Eye (tissue), 1 donor: Measurements from ENCODE around the gene GNPTG.
"Not testable (repeated sequence)": the region's sequence is repeated elsewhere in the genome, so short reads cannot be mapped to it uniquely, and the experiment has no call there.

Source experiments
- DNase-seq: peaks from one replicate; pipeline ENCODE4 v3.0.0-alpha.2; 2015

GNPTG gene

GRCh38 chr16:1320097-1320496 is 31.6 kb upstream of the GNPTG start:
- no peak for DNase-seq

- DNase-seq = no peak
Measured at GRCh38 chr16:1320658-1321240, 31.0 kb upstream of the GNPTG start.

- no peak for DNase-seq
Measured at GRCh38 chr16:1322407-1322806, 29.3 kb upstream of the GNPTG start.

DNA sequence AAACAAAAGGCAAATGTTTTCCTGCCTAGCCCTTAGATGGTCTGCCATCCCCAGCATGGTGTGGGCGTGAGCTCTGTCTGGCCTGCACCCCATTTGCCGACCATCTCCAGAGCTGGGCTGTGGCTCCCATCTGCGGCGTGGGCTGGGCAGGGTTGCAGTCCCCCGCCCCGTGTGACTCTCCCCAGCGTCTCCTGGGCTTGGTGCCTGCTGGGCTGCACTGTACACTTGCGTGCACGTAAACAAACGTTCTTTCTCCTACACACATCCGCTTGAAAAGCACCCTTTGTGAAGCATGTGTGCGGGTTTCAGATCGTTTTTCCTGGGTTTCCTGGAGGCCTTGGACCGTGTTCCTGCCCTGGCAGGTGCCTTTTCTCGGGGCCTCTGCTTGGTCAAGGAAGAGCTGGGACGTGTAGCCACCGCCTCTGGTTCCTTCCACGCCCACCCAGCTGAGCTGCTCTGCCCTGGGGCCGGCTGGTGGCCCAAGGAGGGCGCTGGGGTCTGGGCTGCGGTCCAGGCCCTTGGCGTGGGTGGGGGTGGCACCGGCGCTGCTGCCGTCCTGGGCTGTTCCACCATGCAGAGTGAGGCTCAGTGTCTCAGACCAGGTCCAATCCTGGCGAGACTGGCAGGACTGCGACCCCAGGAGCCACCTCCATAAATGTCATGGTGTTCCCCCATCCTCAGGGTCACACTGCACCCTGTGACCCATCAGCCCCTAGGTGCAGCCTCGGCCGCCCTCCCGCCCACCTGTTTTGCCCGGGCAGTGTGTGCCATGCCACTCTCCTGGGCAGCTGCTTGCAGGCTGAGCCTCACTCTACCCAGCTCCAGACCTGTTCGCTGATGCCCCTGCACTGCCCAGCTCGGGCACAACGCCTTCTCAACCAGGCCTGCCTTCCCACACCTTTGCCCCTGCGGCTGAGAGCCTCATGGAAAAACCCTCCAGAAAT is 28.2 kb upstream of the GNPTG start:
- DNase-seq = no peak

DNA sequence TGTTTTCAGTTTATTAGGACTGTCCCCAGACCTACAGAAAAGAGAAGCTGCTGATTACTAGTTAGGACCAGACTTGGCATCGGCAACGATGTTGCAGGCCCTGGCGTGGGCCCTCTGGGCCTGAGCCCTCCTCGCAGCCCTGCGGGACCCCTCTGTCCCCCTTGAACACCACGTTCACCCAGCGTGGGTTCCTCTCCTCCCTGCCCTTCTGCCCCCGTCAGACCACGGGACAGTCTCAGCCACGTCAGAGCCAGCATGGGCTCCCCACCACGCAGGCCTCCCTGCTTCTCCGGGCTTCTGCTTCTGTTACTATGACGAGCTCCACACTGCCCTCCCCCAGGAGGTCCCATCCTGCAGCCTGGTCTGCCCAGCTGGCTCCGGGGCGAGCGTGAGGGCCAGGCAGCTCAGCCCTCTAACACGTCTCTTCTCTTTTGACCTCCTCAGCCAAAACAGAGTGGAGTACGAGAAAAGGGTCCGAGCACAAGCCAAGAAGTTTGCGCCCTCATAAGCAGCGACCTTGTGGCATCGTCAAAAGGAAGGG is 27.4 kb upstream of the GNPTG start:
- DNase-seq = no peak

DNA sequence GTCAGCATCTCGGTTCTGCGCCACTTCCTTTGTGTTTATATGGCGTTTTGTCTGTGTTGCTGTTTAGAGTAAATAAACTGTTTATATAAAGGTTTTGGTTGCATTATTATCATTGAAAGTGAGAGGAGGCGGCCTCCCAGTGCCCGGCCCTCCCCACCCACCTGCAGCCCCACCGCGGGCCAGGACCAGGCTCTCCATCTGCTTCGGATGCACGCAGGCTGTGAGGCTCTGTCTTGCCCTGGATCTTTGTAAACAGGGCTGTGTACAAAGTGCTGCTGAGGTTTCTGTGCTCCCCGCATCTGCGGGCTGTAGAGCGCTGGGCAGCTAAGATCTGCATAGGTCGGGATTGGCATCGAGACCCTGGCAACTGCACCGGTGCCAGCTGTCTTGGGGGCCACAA is 26.5 kb upstream of the GNPTG start:
- DNase-seq = no peak

DNA sequence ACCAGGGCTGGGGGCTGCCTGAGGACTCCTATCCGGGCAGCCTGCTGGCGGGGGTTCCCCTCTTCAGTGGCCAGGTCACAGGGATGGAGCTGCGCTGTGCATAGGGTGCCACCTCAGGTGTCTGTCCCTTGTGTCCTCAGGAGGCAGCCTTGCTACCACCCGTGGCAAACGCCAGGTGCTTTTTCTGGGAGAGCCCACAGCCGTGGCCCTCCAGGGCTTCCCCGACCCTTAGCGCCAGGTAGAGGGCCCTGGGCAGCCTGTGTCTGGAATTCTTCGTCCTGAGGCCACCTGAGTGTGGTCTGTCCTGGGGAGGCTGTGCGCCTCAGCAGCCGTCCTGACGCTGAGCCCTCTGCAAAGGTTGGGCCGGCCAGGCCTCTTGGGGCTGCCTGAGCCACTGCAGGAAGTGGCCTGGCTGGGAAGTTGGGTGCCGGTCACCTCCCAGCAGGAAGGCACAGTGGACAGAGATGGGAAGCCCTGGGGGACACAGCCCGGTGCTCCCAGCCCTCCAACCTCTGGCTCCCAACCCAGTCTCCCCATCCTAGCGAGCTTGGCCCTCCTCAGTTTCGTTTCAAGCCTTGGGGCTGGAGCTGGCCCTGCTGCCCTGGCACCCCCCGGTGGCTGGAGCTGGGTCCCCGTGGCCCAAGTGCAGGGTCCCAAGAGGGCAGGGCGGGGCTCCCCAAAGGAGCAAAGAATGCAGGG is 25.9 kb upstream of the GNPTG start:
- no peak for DNase-seq

DNA sequence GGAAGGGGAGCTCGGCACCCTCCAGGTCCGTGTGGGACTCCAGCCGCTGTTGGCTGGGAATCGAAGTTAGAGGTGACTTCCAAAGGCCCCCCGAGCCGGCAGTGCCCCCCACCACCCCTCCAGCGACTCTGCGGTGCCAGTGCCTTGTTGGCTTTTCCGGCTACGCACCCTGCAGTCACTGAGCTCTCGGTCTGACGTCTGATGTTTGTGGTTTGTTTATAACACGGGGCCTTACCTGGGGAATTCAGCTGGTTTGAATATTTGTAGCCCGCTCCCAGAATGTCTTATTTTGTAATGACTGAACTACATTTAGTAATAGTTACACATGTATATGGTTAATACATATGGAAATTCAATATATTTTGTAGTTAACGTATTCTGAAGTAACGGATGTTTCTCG is 25.3 kb upstream of the GNPTG start:
- DNase-seq = no peak

GRCh38 chr16:1326946-1327618 is 24.6 kb upstream of the GNPTG start:
- DNase-seq = no peak

- DNase-seq = no peak
Measured at GRCh38 chr16:1327619-1327947, 24.1 kb upstream of the GNPTG start.

GRCh38 chr16:1328136-1328535 is 23.6 kb upstream of the GNPTG start:
- DNase-seq = not testable (repeated sequence)

GRCh38 chr16:1328961-1329360 is 22.8 kb upstream of the GNPTG start:
- DNase-seq = not testable (repeated sequence)

- DNase-seq = no peak
Measured at GRCh38 chr16:1330260-1330914, 21.3 kb upstream of the GNPTG start.

DNA sequence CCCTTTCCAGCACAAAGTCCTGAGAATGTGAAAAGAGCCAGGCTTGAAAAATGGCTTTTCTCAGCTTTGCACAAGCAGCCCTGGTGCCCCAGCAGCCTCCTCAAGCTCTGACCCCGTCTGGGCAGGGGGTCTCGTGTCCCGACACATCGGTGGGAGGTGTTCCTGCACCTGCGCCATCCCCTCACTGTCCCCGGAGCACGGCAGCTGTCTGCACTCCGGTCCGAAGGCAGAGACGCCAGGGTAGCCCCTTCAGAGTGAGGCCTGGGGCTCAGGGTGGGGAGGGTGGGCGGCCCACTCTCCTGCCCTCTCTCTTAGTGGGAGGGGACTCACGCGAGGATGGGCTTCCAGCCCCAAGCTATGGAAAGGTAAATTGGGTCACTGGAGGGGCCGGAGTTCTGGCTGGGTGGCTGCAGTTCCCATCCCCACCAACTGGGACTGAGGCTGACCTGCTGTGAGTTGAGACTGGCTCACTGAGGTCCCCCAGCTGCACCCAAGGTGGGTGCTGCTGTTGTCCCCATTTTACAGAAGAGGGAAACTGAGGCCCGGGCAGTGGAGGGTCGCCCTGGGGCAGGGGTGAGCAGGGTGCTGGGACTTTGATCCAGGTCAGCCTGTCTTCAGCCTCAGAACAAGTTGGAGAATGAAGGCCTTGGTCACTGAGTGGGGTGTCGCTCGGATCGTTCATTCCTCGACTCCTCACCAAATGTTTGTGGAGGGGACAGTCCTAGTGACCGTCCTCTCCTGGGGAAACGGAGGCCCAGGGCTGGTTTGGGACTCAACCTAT is 20.6 kb upstream of the GNPTG start:
- no peak for DNase-seq

GRCh38 chr16:1331712-1332617 is 19.8 kb upstream of the GNPTG start:
- DNase-seq = peak; percentile 66

DNA sequence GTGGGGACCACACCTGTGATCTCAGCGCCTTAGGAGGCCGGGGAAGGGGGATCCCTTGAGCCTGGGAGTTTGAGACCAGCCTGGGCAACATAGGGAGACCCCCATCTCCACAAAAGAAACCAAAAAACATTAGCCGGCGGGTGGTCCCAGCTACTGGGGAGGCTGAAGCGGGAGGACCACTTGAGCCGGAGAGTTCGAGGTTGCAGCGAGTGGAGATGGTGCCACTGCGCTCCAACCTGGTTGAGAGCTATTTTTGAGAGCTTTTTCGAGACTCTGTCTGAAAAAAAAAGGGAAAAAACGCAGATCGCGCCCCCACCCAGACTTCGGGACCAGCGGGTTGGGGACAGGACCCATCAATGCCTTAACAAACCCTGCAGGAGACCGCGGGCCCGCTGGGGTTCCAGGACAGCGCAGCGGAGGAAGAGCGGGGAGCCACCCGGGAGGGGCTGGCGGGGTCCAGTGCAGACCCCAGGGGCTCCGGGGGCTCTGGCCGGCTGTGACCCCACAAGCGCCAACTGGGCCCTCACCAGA is 19.0 kb upstream of the GNPTG start:
- DNase-seq = no peak

- no peak for DNase-seq
Measured at GRCh38 chr16:1333149-1333812, 18.4 kb upstream of the GNPTG start, which contains the start of gene BAIAP3. TSS of gene BAIAP3 (plus strand) at chr16:1333645. CDS start at chr16:1338550, 4,905 bp downstream.

GRCh38 chr16:1333854-1334700 is 17.7 kb upstream of the GNPTG start:
- no peak for DNase-seq

DNA sequence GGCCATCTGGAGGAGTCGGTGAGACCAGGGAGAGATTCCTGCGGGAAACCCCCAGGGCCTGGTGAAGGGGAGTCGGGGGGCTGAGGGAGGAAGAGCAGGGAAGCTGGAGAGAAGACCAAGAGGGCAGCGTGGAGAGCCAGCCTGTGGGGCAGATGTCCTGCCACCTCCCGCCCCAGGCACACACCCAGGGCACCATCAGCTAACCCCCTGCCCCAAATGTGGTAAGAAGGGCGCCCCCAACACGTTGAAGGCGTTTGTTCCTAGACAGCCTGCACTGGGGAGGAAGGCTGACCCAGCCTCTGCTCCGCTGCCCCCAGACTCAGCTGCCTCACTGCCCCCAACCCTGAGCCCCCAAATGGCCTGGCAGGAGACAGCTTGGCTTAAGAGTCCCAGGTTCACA is 17.0 kb upstream of the GNPTG start:
- no peak for DNase-seq
